ENCODE measurements around the gene ANXA6.

DNA sequence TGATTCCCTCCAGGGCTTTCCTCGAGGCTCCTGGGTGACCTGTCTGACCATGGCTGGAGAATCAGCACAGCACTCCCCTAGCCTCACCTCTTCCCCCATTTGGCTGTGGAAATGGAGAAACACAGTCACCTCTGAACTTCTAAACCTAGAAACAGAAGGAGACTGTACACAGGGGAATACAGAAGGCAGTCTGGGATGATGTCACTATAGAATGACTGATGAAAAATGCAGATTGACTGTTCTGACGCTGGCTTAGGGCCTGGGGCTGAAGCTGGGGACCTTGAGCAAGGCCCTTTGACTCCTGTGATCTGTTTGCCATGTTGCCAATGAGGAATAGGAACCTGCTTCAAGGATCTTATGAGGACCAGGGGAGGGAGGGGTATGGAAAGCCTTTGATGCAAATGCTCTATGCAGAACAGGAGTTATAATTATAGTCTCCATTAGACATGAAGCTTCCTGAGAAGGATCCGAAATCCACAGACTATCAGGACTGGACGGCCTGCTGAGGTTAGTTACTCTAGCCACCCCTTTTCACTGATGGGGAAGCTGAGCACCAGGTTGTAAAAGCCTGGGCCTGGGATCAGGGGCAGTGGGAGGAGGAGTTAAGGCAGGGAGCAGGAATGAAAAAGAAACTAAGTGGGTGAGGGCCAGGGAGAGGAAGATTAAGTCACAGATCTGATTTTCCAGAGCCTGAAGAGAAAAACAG, 24.4 kb upstream of the ANXA6 start:
- no peak for TF ChIP-seq POLR2A (IDR thresholded peaks at IDR 0.05; ENCODE audit: low read depth, low read length)
- TF ChIP-seq, protein P1, sequence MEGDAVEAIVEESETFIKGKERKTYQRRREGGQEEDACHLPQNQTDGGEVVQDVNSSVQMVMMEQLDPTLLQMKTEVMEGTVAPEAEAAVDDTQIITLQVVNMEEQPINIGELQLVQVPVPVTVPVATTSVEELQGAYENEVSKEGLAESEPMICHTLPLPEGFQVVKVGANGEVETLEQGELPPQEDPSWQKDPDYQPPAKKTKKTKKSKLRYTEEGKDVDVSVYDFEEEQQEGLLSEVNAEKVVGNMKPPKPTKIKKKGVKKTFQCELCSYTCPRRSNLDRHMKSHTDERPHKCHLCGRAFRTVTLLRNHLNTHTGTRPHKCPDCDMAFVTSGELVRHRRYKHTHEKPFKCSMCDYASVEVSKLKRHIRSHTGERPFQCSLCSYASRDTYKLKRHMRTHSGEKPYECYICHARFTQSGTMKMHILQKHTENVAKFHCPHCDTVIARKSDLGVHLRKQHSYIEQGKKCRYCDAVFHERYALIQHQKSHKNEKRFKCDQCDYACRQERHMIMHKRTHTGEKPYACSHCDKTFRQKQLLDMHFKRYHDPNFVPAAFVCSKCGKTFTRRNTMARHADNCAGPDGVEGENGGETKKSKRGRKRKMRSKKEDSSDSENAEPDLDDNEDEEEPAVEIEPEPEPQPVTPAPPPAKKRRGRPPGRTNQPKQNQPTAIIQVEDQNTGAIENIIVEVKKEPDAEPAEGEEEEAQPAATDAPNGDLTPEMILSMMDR (conservative IDR thresholded peaks at IDR 0.05; ENCODE audit: low read depth, low read length), result no peak

Measured in IMR-90 (cell line).